K562 (cell line): ENCODE data around the gene BBC3. TPM values are rescaled to one million over a fixed set of nuclear protein-coding genes. Genes with fewer than 3 reads are reported as not detected.

ENCODE experiments used
- BRF1 ChIP-seq: IDR thresholded peaks from 3 replicates; pipeline ENCODE4 v1.6.1; 2011; ENCODE audit warnings: borderline replicate concordance, mild to moderate bottlenecking; ENCODE audit not compliant: insufficient read length; ENCODE audit errors: extremely low read depth
- CSDE1 ChIP-seq, 2 experiments: fragments of 450-650 bp; IDR thresholded peaks; 2 replicates each; pipeline ENCODE4 v1.6.1; 2016; ENCODE audit warnings: mild to moderate bottlenecking in 1 of 2
- FOS ChIP-seq: IDR thresholded peaks from 3 replicates; pipeline ENCODE4 v1.6.1; 2011; ENCODE audit not compliant: insufficient read length; ENCODE audit errors: extremely low read depth
- GATAD2A ChIP-seq: fragments of 450-650 bp; IDR thresholded peaks from 2 replicates; pipeline ENCODE4 v1.6.1; 2017
- HDAC8 ChIP-seq: fragments of 450-650 bp; IDR thresholded peaks from 2 replicates; pipeline ENCODE4 v1.6.1; 2016; ENCODE audit warnings: mild to moderate bottlenecking, missing genetic modification characterization, moderate library complexity, missing compliant biosample characterization
- HNRNPUL1 ChIP-seq: fragments of 200-400 bp; formaldehyde crosslinking; IDR thresholded peaks from 2 replicates; pipeline ENCODE4 v1.6.1; 2017; ENCODE audit warnings: low read length
- MEF2A ChIP-seq: IDR thresholded peaks from 2 replicates; pipeline ENCODE4 v1.6.1; 2011; ENCODE audit warnings: low read depth, mild to moderate bottlenecking, low read length, moderate library complexity; ENCODE audit not compliant: control insufficient read depth
- MIER1 ChIP-seq: fragments of 450-650 bp; IDR thresholded peaks from 2 replicates; pipeline ENCODE4 v1.6.1; 2016; ENCODE audit warnings: antibody characterized with exemption, mild to moderate bottlenecking, low read depth
- NCOA1 ChIP-seq: fragments of 450-650 bp; IDR thresholded peaks from 2 replicates; pipeline ENCODE4 v1.6.1; 2016; ENCODE audit warnings: low read depth
- SP2 ChIP-seq: IDR thresholded peaks from 2 replicates; pipeline ENCODE4 v1.6.1; 2011; ENCODE audit warnings: mild to moderate bottlenecking, low read depth, low read length, moderate library complexity; ENCODE audit not compliant: poor library complexity, severe bottlenecking; ENCODE audit errors: extremely low read depth
- TAL1 ChIP-seq: fragments of 450-650 bp; IDR thresholded peaks from 2 replicates; pipeline ENCODE4 v1.6.1; 2016; ENCODE audit warnings: mild to moderate bottlenecking
- polyA plus RNA-seq, 8 experiments: library from polyadenylated mRNA; depleted of rRNA in 4 of 8; stranded (reverse) in 5 of 8; unstranded in 3 of 8; fragments of >200 nt; fragmentation: Nextera tagmentation in 2 of 8; fragmentation: Illumina TruSeq in 1 of 8; extraction: Ambion mirVana in 2 of 8; extraction: Trizol in 1 of 8; gene quantifications; 2 replicates each; pipeline versions ENCODE4 v1.2.1 to v1.2.3, GENCODE V29; 2011 to 2014; ENCODE audit warnings: inconsistent platforms in 1 of 8, missing spikeins in 1 of 8
- total RNA-seq, 7 experiments: library from RNA; depleted of rRNA in 6 of 7; stranded (reverse); fragments of >200 nt in 6 of 7; fragmentation: Illumina TruSeq in 2 of 7; extraction: Trizol in 2 of 7; gene quantifications; 2 replicates each; pipeline versions ENCODE4 v1.2.1 to v1.2.3, GENCODE V29; 2011 to 2021; ENCODE audit warnings: low replicate concordance in 1 of 7
- TF ChIP-seq, protein P1 (sequence below), 2 experiments: fragments of 450-650 bp in 1 of 2; sonication (generic) in 1 of 2; formaldehyde crosslinking in 1 of 2; IDR thresholded peaks; 2 replicates each; pipeline versions ENCODE4 v1.7.1 to v1.9.0; 2016 to 2022; ENCODE audit warnings: inconsistent platforms in 1 of 2, mild to moderate bottlenecking in 1 of 2, missing genetic modification reagents in 1 of 2
- TF ChIP-seq, protein P2 (sequence below): sonication (generic); formaldehyde crosslinking; IDR thresholded peaks from 2 replicates; pipeline ENCODE4 v1.8.0; 2022; ENCODE audit warnings: mild to moderate bottlenecking, missing genetic modification reagents

The BBC3 gene
- total and polyA plus RNA-seq, 9 of the 15 experiments (the other 6 are each of a cell fraction or from before 2014, with no cell fraction given): 0.15 to 30.7 (median 4.8) TPM

DNA sequence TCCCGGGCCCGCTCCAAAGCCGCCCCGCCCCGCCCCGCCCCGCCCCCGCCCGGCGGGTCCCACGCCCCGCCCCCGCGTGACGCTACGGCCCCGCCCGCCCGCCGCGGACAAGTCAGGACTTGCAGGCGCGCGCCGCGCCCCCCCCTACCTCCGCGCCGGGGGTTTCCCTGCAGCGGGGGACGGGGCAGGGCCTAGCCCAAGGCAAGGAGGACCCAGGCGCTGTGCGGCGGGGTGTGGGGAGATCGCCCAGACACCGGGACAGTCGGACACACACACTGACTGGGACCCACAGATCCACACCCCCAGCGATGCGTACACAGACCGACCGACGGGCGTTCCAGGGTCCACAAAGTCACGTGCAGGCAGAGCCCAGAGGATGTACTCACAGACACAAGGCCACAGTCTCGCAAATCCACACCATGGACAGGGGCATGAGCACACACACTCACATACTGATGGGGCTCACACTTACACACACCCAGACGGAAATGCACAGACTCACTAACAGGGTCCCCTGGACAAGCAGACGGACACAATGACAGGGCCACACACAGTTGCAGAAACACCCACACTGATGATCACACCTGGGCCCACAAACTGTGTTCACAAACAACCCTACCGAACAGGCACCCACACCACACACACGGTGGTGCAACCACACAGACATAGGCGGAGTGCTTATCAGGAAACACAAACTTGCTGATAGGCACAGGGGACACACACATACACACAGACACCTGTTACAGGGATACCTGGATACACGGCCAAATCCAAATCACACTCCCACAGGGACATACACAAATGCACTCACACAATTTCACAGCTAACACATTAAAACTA, 436 bp upstream of the BBC3 start (continued):
- TF ChIP-seq, protein P1, sequence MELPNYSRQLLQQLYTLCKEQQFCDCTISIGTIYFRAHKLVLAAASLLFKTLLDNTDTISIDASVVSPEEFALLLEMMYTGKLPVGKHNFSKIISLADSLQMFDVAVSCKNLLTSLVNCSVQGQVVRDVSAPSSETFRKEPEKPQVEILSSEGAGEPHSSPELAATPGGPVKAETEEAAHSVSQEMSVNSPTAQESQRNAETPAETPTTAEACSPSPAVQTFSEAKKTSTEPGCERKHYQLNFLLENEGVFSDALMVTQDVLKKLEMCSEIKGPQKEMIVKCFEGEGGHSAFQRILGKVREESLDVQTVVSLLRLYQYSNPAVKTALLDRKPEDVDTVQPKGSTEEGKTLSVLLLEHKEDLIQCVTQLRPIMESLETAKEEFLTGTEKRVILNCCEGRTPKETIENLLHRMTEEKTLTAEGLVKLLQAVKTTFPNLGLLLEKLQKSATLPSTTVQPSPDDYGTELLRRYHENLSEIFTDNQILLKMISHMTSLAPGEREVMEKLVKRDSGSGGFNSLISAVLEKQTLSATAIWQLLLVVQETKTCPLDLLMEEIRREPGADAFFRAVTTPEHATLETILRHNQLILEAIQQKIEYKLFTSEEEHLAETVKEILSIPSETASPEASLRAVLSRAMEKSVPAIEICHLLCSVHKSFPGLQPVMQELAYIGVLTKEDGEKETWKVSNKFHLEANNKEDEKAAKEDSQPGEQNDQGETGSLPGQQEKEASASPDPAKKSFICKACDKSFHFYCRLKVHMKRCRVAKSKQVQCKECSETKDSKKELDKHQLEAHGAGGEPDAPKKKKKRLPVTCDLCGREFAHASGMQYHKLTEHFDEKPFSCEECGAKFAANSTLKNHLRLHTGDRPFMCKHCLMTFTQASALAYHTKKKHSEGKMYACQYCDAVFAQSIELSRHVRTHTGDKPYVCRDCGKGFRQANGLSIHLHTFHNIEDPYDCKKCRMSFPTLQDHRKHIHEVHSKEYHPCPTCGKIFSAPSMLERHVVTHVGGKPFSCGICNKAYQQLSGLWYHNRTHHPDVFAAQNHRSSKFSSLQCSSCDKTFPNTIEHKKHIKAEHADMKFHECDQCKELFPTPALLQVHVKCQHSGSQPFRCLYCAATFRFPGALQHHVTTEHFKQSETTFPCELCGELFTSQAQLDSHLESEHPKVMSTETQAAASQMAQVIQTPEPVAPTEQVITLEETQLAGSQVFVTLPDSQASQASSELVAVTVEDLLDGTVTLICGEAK (IDR thresholded peaks at IDR 0.05): peak; percentile 64
- TF ChIP-seq, protein P1 (CRISPR knock-in tag; IDR thresholded peaks at IDR 0.05): no peak
- TF ChIP-seq SP2 (no peak), GATAD2A (0 out of 2 replicates have a peak, but pooled peaks have one; percentile 18), MIER1 (no peak), TAL1 (peak; percentile 38; the same call in 1 of the 2 replicates), HNRNPUL1 (no peak), BRF1 (no peak), NCOA1 (peak; percentile 14; the same call in 1 of the 2 replicates), MEF2A (no peak), FOS (no peak), CSDE1 (IDR thresholded peaks at IDR 0.05) (no peak), HDAC8 (0 out of 2 replicates have a peak, but pooled peaks have one; percentile 52)
- TF ChIP-seq, protein P2, sequence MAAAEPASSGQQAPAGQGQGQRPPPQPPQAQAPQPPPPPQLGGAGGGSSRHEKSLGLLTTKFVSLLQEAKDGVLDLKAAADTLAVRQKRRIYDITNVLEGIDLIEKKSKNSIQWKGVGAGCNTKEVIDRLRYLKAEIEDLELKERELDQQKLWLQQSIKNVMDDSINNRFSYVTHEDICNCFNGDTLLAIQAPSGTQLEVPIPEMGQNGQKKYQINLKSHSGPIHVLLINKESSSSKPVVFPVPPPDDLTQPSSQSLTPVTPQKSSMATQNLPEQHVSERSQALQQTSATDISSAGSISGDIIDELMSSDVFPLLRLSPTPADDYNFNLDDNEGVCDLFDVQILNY: no peak; the same call in 1 of the 2 replicates
